HepG2 (cell line): ENCODE measurements around the gene HNF1B. TPM values are rescaled to one million over a fixed set of nuclear protein-coding genes. Genes with fewer than 3 reads are reported as not detected.

Experiments
- ATF7 ChIP-seq, 2 experiments: fragments of 450-650 bp in 1 of 2; sonication (generic) in 1 of 2; formaldehyde crosslinking in 1 of 2; IDR thresholded peaks; 2 replicates each; pipeline versions ENCODE4 v1.4.0 to v1.6.1; 2016 to 2020; ENCODE audit warnings: antibody characterized with exemption in 1 of 2, mild to moderate bottlenecking in 1 of 2, missing genetic modification reagents in 1 of 2
- CCAR2 ChIP-seq: fragments of 200-400 bp; formaldehyde crosslinking; optimal IDR thresholded peaks from 2 replicates; pipeline ENCODE3; 2018; ENCODE audit warnings: low read depth, mild to moderate bottlenecking, low read length, moderate library complexity
- CHCHD3 ChIP-seq: sonication (generic); formaldehyde crosslinking; IDR thresholded peaks from 2 replicates; pipeline ENCODE4 v1.8.0; 2022; ENCODE audit warnings: mild to moderate bottlenecking, missing genetic modification reagents, moderate library complexity
- CREM ChIP-seq, 2 experiments: sonication (generic) in 1 of 2; formaldehyde crosslinking in 1 of 2; IDR thresholded peaks; 2 replicates each; pipeline versions ENCODE4 v1.4.0 to v1.6.1; 2016 to 2020; ENCODE audit warnings: antibody characterized with exemption in 1 of 2, mild to moderate bottlenecking in 1 of 2, missing genetic modification reagents in 1 of 2
- MTA3 ChIP-seq: sonication (generic); formaldehyde crosslinking; IDR thresholded peaks from 2 replicates; pipeline ENCODE4 v1.4.0; 2020; ENCODE audit warnings: missing genetic modification reagents
- NFIC ChIP-seq: IDR thresholded peaks from 2 replicates; pipeline ENCODE4 v1.6.1; 2012; ENCODE audit warnings: mild to moderate bottlenecking, low read length, inconsistent platforms
- NR2F2 ChIP-seq: IDR thresholded peaks from 2 replicates; pipeline ENCODE4 v1.6.1; 2012; ENCODE audit warnings: low read depth, inconsistent platforms, borderline replicate concordance
- RORA ChIP-seq: sonication (generic); formaldehyde crosslinking; IDR thresholded peaks from 2 replicates; pipeline ENCODE4 v1.5.0; 2020; ENCODE audit warnings: mild to moderate bottlenecking, missing genetic modification reagents, moderate library complexity
- SALL2 ChIP-seq: sonication (generic); formaldehyde crosslinking; IDR thresholded peaks from 2 replicates; pipeline ENCODE4 v1.8.1; 2023; ENCODE audit warnings: mild to moderate bottlenecking, missing genetic modification reagents, inconsistent platforms
- TCF12 ChIP-seq, 2 experiments: fragments of 450-650 bp in 1 of 2; sonication (generic) in 1 of 2; formaldehyde crosslinking in 1 of 2; IDR thresholded peaks; 2 replicates each; pipeline versions ENCODE4 v1.6.1 to v1.8.0; 2017 to 2022; ENCODE audit warnings: antibody characterized with exemption in 1 of 2, mild to moderate bottlenecking in 1 of 2, missing genetic modification reagents in 1 of 2, moderate library complexity in 1 of 2
- TERF1 ChIP-seq: sonication (generic); formaldehyde crosslinking; IDR thresholded peaks from 2 replicates; pipeline ENCODE4 v1.8.0; 2022; ENCODE audit warnings: mild to moderate bottlenecking, missing genetic modification reagents, moderate library complexity
- ZBED4 ChIP-seq: sonication (generic); formaldehyde crosslinking; IDR thresholded peaks from 2 replicates; pipeline ENCODE4 v1.4.0; 2020; ENCODE audit warnings: missing genetic modification reagents, borderline replicate concordance
- ZBTB21 ChIP-seq: sonication (generic); formaldehyde crosslinking; IDR thresholded peaks from 2 replicates; pipeline ENCODE4 v1.4.0; 2020; ENCODE audit warnings: missing genetic modification reagents
- ZNF543 ChIP-seq: sonication (generic); formaldehyde crosslinking; IDR thresholded peaks from 2 replicates; pipeline ENCODE4 v1.4.0; 2020; ENCODE audit warnings: mild to moderate bottlenecking, missing genetic modification reagents
- ZNF549 ChIP-seq: sonication (generic); formaldehyde crosslinking; IDR thresholded peaks from 2 replicates; pipeline ENCODE4 v1.5.0; 2020; ENCODE audit warnings: missing genetic modification reagents
- ZNF780A ChIP-seq: sonication (generic); formaldehyde crosslinking; IDR thresholded peaks from 2 replicates; pipeline ENCODE4 v1.8.0; 2022; ENCODE audit warnings: mild to moderate bottlenecking, missing genetic modification reagents, moderate library complexity
- ZNF816 ChIP-seq: sonication (generic); formaldehyde crosslinking; IDR thresholded peaks from 2 replicates; pipeline ENCODE4 v1.8.0; 2022; ENCODE audit warnings: missing genetic modification reagents, mild to moderate bottlenecking, borderline replicate concordance
- ZSCAN5A ChIP-seq: sonication (generic); formaldehyde crosslinking; IDR thresholded peaks from 2 replicates; pipeline ENCODE4 v1.8.0; 2022; ENCODE audit warnings: mild to moderate bottlenecking, missing genetic modification reagents, borderline replicate concordance
- ZZZ3 ChIP-seq: sonication (generic); formaldehyde crosslinking; IDR thresholded peaks from 2 replicates; pipeline ENCODE4 v1.4.0; 2020; ENCODE audit warnings: missing genetic modification reagents, mild to moderate bottlenecking, borderline replicate concordance
- polyA plus RNA-seq, 8 experiments: library from polyadenylated mRNA; depleted of rRNA in 3 of 8; stranded (reverse) in 7 of 8; unstranded in 1 of 8; fragments of >200 nt; fragmentation: Illumina TruSeq in 4 of 8; extraction: Trizol in 4 of 8; gene quantifications; 2 replicates each; pipeline versions ENCODE4 v1.2.1 to v1.2.3, GENCODE V29; 2011 to 2016; ENCODE audit warnings: low read depth in 4 of 8, missing spikeins in 1 of 8, mixed read lengths in 1 of 8; ENCODE audit not compliant: insufficient read depth in 1 of 8
- total RNA-seq, 5 experiments: library from RNA; depleted of rRNA; stranded (reverse); fragments of >200 nt; fragmentation: Illumina TruSeq; extraction: Trizol; gene quantifications; 2 replicates each; pipeline ENCODE4 v1.2.3, GENCODE V29; 2016; ENCODE audit warnings: low read depth in 1 of 5

HNF1B gene
- total and polyA plus RNA-seq, 2 of the 13 experiments (the other 11 are each of a cell fraction or from before 2014, with no cell fraction given), result 1.9 to 5.3 TPM

GRCh38 chr17:37698132-37698910 is 46.5 kb downstream of the HNF1B start (continued):
- TF ChIP-seq ZSCAN5A (no peak), SALL2 (CRISPR knock-in tag) (no peak), ZZZ3 (no peak), NR2F2 (peak; percentile 95), ZNF549 (CRISPR knock-in tag) (no peak), NFIC (peak; percentile 81), ZNF543 (CRISPR knock-in tag) (no peak), CCAR2 (no peak), ATF7 (IDR thresholded peaks at IDR 0.05) (no peak), ATF7 (CRISPR knock-in tag; IDR thresholded peaks at IDR 0.05) (no peak), MTA3 (CRISPR knock-in tag) (no peak), CREM (IDR thresholded peaks at IDR 0.05) (peak; percentile 73; the same call in 1 of the 2 replicates), CREM (CRISPR knock-in tag; IDR thresholded peaks at IDR 0.05) (no peak), ZNF780A (no peak), CHCHD3 (CRISPR knock-in tag) (no peak), ZBED4 (CRISPR knock-in tag) (no peak), RORA (CRISPR knock-in tag) (no peak), ZNF816 (CRISPR knock-in tag) (no peak), TCF12 (IDR thresholded peaks at IDR 0.05) (no peak), TCF12 (CRISPR knock-in tag; IDR thresholded peaks at IDR 0.05) (peak; percentile 71; the same call in 1 of the 2 replicates), ZBTB21 (no peak; the same call in 1 of the 2 replicates), TERF1 (CRISPR knock-in tag) (no peak)
